AG10803 (cell line): Measurements from ENCODE around the gene PLA2G4E.

Source experiments
- DNase-seq: peaks from one replicate; pipeline ENCODE4 v3.0.0; 2010; ENCODE audit warnings: low read depth
- H3K4me3 ChIP-seq: 2 replicates; pipeline ENCODE4 v1.5.1; 2011; ENCODE audit warnings: mild to moderate bottlenecking, low read length, control low read depth
- TF ChIP-seq, protein P1 (sequence below): conservative IDR thresholded peaks from 2 replicates; pipeline ENCODE4 v1.5.1; 2011; ENCODE audit warnings: mild to moderate bottlenecking, low read length, control low read depth, inconsistent platforms

The PLA2G4E gene

DNA sequence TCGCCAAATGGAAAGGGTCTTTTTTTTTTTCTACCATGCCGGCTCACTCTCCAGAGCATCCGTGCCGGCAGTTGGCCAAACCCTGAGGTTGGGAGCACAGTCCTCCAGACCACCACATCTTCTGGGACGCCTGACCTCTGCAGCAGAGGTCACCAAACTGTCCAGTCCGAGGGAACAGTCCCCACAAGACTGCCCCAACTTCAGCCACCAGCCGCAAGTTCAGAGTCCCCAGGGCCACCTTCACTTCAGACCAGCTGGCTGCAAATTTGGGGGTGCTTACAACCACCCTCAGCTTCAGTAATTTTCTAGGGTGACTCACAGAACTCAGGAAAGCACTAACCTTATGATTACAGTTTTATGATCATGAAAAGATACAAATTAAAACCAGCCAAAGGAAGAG lies 44.6 kb upstream of the PLA2G4E start:
- TF ChIP-seq, protein P1, sequence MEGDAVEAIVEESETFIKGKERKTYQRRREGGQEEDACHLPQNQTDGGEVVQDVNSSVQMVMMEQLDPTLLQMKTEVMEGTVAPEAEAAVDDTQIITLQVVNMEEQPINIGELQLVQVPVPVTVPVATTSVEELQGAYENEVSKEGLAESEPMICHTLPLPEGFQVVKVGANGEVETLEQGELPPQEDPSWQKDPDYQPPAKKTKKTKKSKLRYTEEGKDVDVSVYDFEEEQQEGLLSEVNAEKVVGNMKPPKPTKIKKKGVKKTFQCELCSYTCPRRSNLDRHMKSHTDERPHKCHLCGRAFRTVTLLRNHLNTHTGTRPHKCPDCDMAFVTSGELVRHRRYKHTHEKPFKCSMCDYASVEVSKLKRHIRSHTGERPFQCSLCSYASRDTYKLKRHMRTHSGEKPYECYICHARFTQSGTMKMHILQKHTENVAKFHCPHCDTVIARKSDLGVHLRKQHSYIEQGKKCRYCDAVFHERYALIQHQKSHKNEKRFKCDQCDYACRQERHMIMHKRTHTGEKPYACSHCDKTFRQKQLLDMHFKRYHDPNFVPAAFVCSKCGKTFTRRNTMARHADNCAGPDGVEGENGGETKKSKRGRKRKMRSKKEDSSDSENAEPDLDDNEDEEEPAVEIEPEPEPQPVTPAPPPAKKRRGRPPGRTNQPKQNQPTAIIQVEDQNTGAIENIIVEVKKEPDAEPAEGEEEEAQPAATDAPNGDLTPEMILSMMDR = no peak
- DNase-seq = no peak
- H3K4me3 ChIP-seq = no peak overlapping the region

DNA sequence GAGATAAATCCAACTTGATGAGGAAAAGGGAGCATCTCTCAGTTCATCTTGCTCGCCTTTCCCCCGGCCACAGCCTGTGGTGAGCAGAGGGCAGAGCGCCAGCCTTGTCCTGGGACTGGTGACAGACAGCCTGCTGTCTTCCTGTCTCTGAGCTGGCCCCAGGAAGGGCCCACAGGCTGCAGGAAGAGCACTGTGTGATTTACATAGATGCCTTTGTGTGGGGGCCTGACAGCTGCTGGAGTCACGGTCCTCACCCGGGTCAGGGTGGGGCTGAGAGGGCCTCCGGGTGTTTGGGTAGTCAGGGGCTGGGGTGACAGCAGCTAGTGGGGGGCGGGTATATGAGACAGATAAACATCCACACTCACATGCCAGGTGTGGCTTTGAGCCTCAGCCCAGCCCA lies 44.2 kb upstream of the PLA2G4E start:
- TF ChIP-seq, protein P1 = no peak
- no peak overlapping the region for H3K4me3 ChIP-seq
- no peak for DNase-seq

DNA sequence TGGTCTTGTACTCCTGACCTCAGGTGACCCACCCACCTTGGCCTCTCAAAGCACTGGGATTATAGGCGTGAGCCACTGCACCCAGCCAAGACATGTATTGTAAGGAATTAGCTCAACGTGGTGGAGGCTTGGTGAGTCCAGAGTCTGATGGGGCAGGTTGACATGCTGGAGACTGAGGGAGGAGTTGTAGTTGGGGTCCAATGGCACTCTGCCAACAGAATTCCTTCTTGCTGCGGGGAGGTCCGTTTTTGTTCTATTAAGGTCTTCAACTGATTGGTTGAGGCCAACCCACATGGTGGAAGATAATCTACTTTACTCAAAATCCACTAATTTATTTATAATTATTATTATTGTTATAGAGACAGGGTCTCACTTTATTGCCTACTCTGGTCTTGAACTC lies 43.4 kb upstream of the PLA2G4E start:
- TF ChIP-seq, protein P1 = no peak
- no peak for DNase-seq

DNA sequence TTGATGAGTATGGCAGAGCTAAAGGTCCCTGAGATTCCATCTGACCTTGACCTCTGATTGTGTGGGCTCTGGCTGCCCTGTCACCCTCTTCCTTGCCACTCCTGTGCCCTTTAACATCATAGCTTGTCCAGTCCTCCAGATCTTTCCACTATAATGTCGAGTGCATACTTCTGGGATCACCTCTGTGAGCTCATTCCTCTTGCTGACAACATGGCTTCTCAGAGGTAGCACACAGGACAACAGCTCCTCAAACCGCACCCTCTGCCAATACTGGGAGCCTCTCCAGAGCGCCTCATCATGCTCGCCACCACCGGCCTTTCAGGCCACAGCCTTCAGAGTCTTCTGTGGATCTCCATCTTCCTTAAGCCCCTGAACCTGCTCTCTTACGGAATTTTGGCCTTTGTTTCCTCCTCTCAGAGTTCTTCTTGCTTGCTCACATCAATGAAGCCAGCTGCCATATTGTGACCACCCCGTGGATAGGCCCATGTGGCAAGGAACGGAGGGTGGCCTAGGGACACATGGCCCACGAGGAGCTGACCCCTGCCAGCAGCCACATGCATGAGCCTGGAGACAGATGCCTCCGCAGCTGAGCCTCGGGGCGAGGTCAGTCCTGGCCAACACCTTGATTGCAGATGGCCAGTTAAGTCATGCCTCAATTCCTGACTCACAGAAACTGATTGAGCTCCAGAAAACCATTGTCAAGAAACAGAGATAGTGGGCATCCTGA lies 42.4 kb upstream of the PLA2G4E start:
- DNase-seq = no peak
- TF ChIP-seq, protein P1 = no peak
- no peak overlapping the region for H3K4me3 ChIP-seq

More for the DNA sequence above, 43.4 kb upstream of the PLA2G4E start:
- H3K4me3 ChIP-seq = no peak overlapping the region

DNA sequence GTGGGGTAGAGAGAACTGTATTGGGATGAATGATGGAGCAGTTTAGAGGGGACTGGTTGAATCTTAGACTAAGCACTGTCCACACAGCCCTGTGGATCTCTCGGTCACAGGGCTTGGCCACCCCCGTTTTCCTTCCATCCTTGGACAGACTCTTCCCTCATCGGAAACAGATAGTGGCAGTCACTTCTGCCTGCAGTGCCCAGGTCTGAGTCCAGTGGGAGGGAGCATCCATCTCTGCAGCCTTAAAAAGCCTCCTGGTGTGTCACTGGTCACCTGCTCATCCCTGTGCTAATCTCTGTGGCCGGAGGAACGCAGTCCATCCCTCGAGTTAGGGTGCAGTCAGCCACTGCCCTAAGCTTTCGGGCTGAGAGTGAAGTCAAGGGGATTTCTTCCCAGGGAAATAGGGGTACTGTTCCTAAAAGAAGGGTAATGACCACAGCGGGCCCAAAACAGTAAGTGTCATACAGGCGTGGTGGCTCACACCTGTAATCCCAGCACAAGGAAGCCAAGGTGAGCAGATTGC lies 41.5 kb upstream of the PLA2G4E start:
- DNase-seq = no peak
- TF ChIP-seq, protein P1 = no peak
- H3K4me3 ChIP-seq = no peak overlapping the region

DNA sequence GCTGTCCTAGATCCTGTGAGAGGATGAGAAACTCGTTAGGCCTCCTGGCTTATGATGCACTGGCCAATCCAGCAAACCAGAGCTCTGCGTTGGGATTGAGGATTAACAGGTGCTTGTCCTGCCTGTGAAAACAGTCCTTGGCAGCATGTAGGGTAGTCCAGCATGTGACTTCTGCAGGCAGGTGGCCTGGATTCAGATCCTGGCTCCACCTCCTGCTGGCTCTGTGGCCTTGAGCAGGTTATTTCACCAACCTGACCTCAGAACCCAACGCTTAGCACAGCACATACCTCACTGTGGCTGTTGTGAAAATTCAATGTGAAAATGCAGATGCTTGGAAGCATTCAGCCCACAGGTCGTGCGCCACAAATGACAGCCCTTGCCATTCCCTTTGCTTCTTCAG lies 40.0 kb upstream of the PLA2G4E start:
- no peak overlapping the region for H3K4me3 ChIP-seq
- TF ChIP-seq, protein P1 = no peak
- DNase-seq = no peak

DNA sequence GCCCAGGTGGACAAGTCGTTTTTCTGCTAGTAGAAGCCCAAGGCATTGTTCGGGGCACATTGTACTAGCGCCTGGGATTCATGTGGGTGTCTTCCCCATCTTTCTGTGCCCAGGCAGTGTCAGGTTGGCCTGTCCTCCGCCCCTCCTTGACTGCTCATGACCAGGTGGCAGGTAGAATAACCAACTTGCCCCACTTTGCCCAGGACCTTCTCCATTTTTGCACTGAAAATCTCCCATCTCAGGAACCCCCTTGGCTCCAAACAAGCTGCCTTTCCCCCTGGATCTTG lies 39.6 kb upstream of the PLA2G4E start:
- no peak overlapping the region for H3K4me3 ChIP-seq
- DNase-seq = no peak
- TF ChIP-seq, protein P1 = no peak
